ENCODE results near the gene TMEM221. TPM values are rescaled to one million over a fixed set of nuclear protein-coding genes. Genes with fewer than 3 reads are reported as not detected.

TMEM221 gene
- total and polyA plus RNA-seq, 9 of the 15 experiments (the other 6 are each of a cell fraction or from before 2014, with no cell fraction given), result 0.06 to 0.35 TPM; not detected in 7

GRCh38 chr19:17411801-17412200 is 36.7 kb downstream of the TMEM221 start (continued):
- no peak for TF ChIP-seq CUX1 (CRISPR knock-in tag; IDR thresholded peaks at IDR 0.05)
- TF ChIP-seq ZNF384 (IDR thresholded peaks at IDR 0.05; ENCODE audit: low read depth, low read length), result no peak

- POLR2A ChIA-PET, result interaction anchor here (0.7 kb wide), 1 partner anchor 10 kb away, joined by 5 read pairs; the partner anchor contains the start of gene MVB12A
- Histone ChIP-seq H3K27me3 (ENCODE audit: control insufficient read depth in 2 of 2, insufficient read depth in 2 of 2, low read length in 2 of 2) (no peaks in the 10 kb centered on the region), H2AFZ (ENCODE audit: low read depth, low read length) (no peak overlapping the region), H3K9ac (ENCODE audit: insufficient read depth in 1 of 2, low read depth in 2 of 2, low read length in 2 of 2) (no peak overlapping the region), H3K79me2 (ENCODE audit: control insufficient read depth, insufficient read depth, low read length) (peaks cover 34% of the 10 kb centered on the region), H3K9me1 (ENCODE audit: control insufficient read depth, insufficient read depth, low read length) (no peaks in the 10 kb centered on the region), H3K4me1 (replicated peaks in 1 of 2; ENCODE audit: control insufficient read depth in 2 of 2, insufficient read depth in 2 of 2, low read length in 2 of 2) (peaks cover 6 to 19% of the 10 kb centered on the region in 2 experiments; a peak in 4 of 5 replicates), H4K20me1 (replicated peaks; ENCODE audit: control insufficient read depth, insufficient read depth, low read length) (no peaks in the 10 kb centered on the region), H3K9me3 (replicated peaks; ENCODE audit: control insufficient read depth, insufficient read depth, low read depth, low read length) (no peaks in the 10 kb centered on the region), H3K4me2 (ENCODE audit: insufficient read depth, low read length) (no peak overlapping the region), H3K36me3 (ENCODE audit: control insufficient read depth, insufficient read depth, low read length) (peaks cover 29% of the 10 kb centered on the region; the same call in 2 of the 3 replicates), H3K4me3 (no peak overlapping the region), H3K27ac (ENCODE audit: extremely low read depth, low read depth, low read length) (no peak overlapping the region)
- in situ Hi-C loops (cut with MboI) (no loop called here), intact Hi-C loops (cut with micrococcal nuclease) (no loop called here)
- DNase-seq (ENCODE audit: extremely low read depth in 1 of 4, low spot score in 3 of 4), result no peak
- no TSS peak for BruUV-seq (replicated peaks)
- no peak for FAIRE-seq
- CTCF ChIA-PET (ENCODE audit: low intra/inter-chr PET ratio), result no interaction called here
- 95% methylated on average over 9 of the region's 9 CpGs for WGBS (ENCODE audit: insufficient coverage, low coverage, missing lambda C conversion rate)
- TF ChIP-seq HDAC2 (IDR thresholded peaks at IDR 0.05) (no peak), SREBF2 (CRISPR knock-in tag; IDR thresholded peaks at IDR 0.05) (no peak), ZNF644 (tag; IDR thresholded peaks at IDR 0.05; ENCODE audit: low read depth) (no peak)
- no peak for ATAC-seq
These were observed 38.5 kb downstream of the TMEM221 start for GRCh38 chr19:17409990-17410389.

Data from K562 (cell line).